Activated CD4-positive, alpha-beta T cell treated with anti-CD3 and anti-CD28 coated beads for 1 hour (primary cell): ENCODE results near the gene SLC7A14.
"Not testable (repeated sequence)": the region's sequence is repeated elsewhere in the genome, so short reads cannot be mapped to it uniquely, and the experiment has no call there.

Source experiments
- DNase-seq: peaks from one replicate; pipeline ENCODE4 v3.0.0-alpha.2; 2020

SLC7A14 gene

GRCh38 chr3:170589113-170589512 lies 3.2 kb upstream of the SLC7A14 start:
- no peak for DNase-seq

- no peak for DNase-seq
Observed at GRCh38 chr3:170585008-170585936, 603 bp downstream of the SLC7A14 start.

GRCh38 chr3:170584585-170585007 lies 1.3 kb downstream of the SLC7A14 start:
- no peak for DNase-seq

- no peak for DNase-seq
Observed at GRCh38 chr3:170579646-170580045, 6.2 kb downstream of the SLC7A14 start.

- no peak for DNase-seq
Observed at GRCh38 chr3:170572665-170573253, 13.1 kb downstream of the SLC7A14 start.

GRCh38 chr3:170567598-170567997 lies 18.3 kb downstream of the SLC7A14 start:
- not testable (repeated sequence) for DNase-seq

- no peak for DNase-seq
Observed at GRCh38 chr3:170566413-170566812, 19.5 kb downstream of the SLC7A14 start.

- no peak for DNase-seq
Observed at GRCh38 chr3:170565495-170565894, 20.4 kb downstream of the SLC7A14 start.

- no peak for DNase-seq
Observed at GRCh38 chr3:170564664-170565063, 21.2 kb downstream of the SLC7A14 start.

- DNase-seq: no peak
Observed at GRCh38 chr3:170563712-170564423, 22.0 kb downstream of the SLC7A14 start.

GRCh38 chr3:170562080-170562479 lies 23.8 kb downstream of the SLC7A14 start:
- DNase-seq: no peak

GRCh38 chr3:170560717-170561382 lies 25.0 kb downstream of the SLC7A14 start:
- DNase-seq: no peak

GRCh38 chr3:170560296-170560695 lies 25.6 kb downstream of the SLC7A14 start:
- no peak for DNase-seq

- DNase-seq: no peak
Observed at GRCh38 chr3:170558427-170558826, 27.4 kb downstream of the SLC7A14 start.

GRCh38 chr3:170555329-170555728 lies 30.5 kb downstream of the SLC7A14 start:
- no peak for DNase-seq

- no peak for DNase-seq
Observed at GRCh38 chr3:170553788-170554757, 31.8 kb downstream of the SLC7A14 start.

GRCh38 chr3:170551252-170551651 lies 34.6 kb downstream of the SLC7A14 start:
- DNase-seq: no peak

- no peak for DNase-seq
Observed at GRCh38 chr3:170542704-170543103, 43.2 kb downstream of the SLC7A14 start.

GRCh38 chr3:170539897-170540296 lies 46.0 kb downstream of the SLC7A14 start:
- no peak for DNase-seq

GRCh38 chr3:170536712-170537111 lies 49.2 kb downstream of the SLC7A14 start:
- DNase-seq: no peak

GRCh38 chr3:170534227-170534626 lies 51.6 kb downstream of the SLC7A14 start:
- DNase-seq: no peak

GRCh38 chr3:170532573-170532972 lies 53.3 kb downstream of the SLC7A14 start:
- no peak for DNase-seq
